ENCODE results near the gene LRRC32. TPM values are rescaled to one million over a fixed set of nuclear protein-coding genes. Genes with fewer than 3 reads are reported as not detected.

Gene LRRC32
- total RNA-seq, 1 donor from 2014 or later, result 0.26 TPM

DNA sequence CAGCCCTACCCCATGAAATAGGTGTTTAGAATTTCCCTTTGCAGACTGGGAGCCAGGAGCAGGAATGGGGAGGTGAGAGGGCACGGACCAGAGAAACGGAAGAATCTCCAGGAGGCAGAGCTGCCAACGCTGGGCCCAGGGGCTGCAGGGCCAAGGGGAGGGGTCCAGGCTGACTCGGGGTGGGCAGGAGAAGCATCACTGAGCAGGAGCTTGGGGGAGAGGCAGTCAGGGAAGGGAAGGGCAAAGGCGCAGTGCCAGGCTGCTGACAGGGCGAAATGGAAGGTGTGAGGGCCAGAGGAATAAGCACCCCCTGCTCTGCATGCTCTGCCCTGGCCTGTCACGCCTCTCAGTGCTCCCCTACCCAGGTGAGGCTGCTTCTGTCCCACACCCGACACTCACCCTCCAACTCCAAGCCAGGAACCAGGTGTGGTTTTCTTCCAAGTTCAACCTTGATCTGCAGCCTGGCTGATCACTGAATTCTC lies 14.5 kb downstream of the LRRC32 start:
- Histone ChIP-seq H3K4me3 (ENCODE audit: low read depth, low read length) (no peak overlapping the region), H3K36me3 (ENCODE audit: control insufficient read depth, insufficient read depth, low read length) (no peaks in the 10 kb centered on the region), H3K27me3 (ENCODE audit: control insufficient read depth, insufficient read depth, low read length) (peaks cover 1% of the 10 kb centered on the region)
- no peak for TF ChIP-seq CTCF (IDR thresholded peaks at IDR 0.05; ENCODE audit: insufficient read depth, low read length, severe bottlenecking)
- DNase-seq (ENCODE audit: low read depth) (no peak), FAIRE-seq (no peak)

DNA sequence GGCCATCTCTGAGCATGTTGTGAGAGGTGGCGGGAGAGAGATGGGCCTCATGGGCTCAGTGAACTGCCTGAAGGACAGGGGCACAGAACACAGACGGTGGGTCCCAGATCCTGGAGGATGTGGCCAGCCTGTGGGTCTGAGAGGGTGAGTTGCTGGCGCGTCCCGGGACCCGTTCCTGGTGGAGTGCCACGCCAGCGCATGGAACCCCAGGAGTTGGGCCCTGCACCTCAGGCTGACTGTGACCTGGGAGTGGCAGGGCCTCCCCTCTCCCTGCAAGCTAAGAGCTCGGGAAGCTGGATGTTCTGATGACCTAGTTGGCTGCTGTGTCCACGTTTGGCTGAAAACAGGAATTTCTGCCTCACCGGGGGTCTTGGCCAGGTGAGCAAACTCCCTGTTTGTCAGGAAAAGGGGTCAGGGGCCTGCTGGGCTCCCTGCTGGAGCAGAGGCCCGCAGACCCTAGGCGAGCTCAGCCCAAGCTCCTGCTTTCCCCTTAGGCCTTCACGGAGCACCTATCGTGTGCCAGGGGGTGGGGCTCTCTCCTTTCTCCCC lies 15.0 kb downstream of the LRRC32 start:
- Histone ChIP-seq H3K4me3 (ENCODE audit: low read depth, low read length) (no peak overlapping the region), H3K36me3 (ENCODE audit: control insufficient read depth, insufficient read depth, low read length) (no peaks in the 10 kb centered on the region), H3K27me3 (ENCODE audit: control insufficient read depth, insufficient read depth, low read length) (peaks cover 1% of the 10 kb centered on the region)
- FAIRE-seq, result no peak
- no peak for DNase-seq (ENCODE audit: low read depth)
- no peak for TF ChIP-seq CTCF (IDR thresholded peaks at IDR 0.05; ENCODE audit: insufficient read depth, low read length, severe bottlenecking)

GRCh38 chr11:76654980-76655379 lies 15.6 kb downstream of the LRRC32 start:
- FAIRE-seq, result no peak
- no peak for TF ChIP-seq CTCF (IDR thresholded peaks at IDR 0.05; ENCODE audit: insufficient read depth, low read length, severe bottlenecking)

GRCh38 chr11:76654298-76654851 lies 16.2 kb downstream of the LRRC32 start:
- no peak for DNase-seq (ENCODE audit: low read depth)
- Histone ChIP-seq H3K27me3 (ENCODE audit: control insufficient read depth, insufficient read depth, low read length) (peaks cover 1% of the 10 kb centered on the region), H3K4me3 (ENCODE audit: low read depth, low read length) (no peak overlapping the region), H3K36me3 (ENCODE audit: control insufficient read depth, insufficient read depth, low read length) (no peaks in the 10 kb centered on the region)
- no peak for FAIRE-seq
- no peak for TF ChIP-seq CTCF (IDR thresholded peaks at IDR 0.05; ENCODE audit: insufficient read depth, low read length, severe bottlenecking)

More at GRCh38 chr11:76654980-76655379, 15.6 kb downstream of the LRRC32 start:
- no peaks in the 10 kb centered on the region for H3K36me3 ChIP-seq (ENCODE audit: control insufficient read depth, insufficient read depth, low read length)
- H3K4me3 ChIP-seq (ENCODE audit: low read depth, low read length), result no peak overlapping the region
- DNase-seq (ENCODE audit: low read depth), result no peak
- peaks cover 1% of the 10 kb centered on the region for H3K27me3 ChIP-seq (ENCODE audit: control insufficient read depth, insufficient read depth, low read length)

- DNase-seq (ENCODE audit: low read depth), result no peak
- Histone ChIP-seq H3K27me3 (ENCODE audit: control insufficient read depth, insufficient read depth, low read length) (no peaks in the 10 kb centered on the region), H3K4me3 (ENCODE audit: low read depth, low read length) (no peak overlapping the region), H3K36me3 (ENCODE audit: control insufficient read depth, insufficient read depth, low read length) (no peaks in the 10 kb centered on the region)
- TF ChIP-seq CTCF (IDR thresholded peaks at IDR 0.05; ENCODE audit: insufficient read depth, low read length, severe bottlenecking), result no peak
- FAIRE-seq, result no peak
Observed at GRCh38 chr11:76653674-76654284, 16.8 kb downstream of the LRRC32 start.
